HG03439 (cell line): ENCODE results near the gene IPCEF1.
"Not testable (repeated sequence)": the region's sequence is repeated elsewhere in the genome, so short reads cannot be mapped to it uniquely, and the experiment has no call there.

Experiments
- ATAC-seq: cut with Tn5 transposase; IDR thresholded peaks from one replicate; pipeline ENCODE4 v1.9.1; 2021; ENCODE audit warnings: mild to moderate bottlenecking, moderate library complexity; ENCODE audit not compliant: unreplicated experiment

IPCEF1 gene

GRCh38 chr6:154341336-154341735, 15.3 kb downstream of the IPCEF1 start:
- ATAC-seq: no peak

DNA sequence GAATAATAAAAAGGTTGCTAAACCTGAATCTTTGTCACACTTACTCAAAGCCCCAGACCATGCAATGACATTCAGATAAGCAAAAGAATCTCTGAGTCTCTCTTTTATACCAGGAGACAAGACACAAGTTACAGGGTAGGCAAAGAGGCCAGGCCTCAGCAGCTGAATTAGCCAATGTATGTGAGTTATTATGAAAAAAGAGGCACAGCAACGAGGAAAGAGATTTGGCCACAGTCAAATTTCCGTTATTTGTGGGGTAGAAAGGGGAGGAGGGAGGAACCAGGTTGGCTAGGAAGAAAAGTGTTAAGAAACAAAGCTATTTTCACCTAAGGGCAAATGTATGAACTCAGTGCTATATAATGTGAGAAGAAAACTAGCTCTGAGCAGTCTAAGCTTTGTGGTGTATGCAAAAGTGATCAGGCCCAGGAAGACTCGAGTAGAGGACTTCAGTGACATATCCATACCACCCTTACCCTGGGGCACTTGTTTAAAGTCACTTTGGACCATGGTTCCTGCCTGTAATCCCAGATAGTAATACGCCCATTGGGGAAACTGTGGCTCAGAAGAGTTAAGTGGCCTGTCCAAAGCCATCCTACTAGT, 19.1 kb downstream of the IPCEF1 start:
- ATAC-seq: no peak

DNA sequence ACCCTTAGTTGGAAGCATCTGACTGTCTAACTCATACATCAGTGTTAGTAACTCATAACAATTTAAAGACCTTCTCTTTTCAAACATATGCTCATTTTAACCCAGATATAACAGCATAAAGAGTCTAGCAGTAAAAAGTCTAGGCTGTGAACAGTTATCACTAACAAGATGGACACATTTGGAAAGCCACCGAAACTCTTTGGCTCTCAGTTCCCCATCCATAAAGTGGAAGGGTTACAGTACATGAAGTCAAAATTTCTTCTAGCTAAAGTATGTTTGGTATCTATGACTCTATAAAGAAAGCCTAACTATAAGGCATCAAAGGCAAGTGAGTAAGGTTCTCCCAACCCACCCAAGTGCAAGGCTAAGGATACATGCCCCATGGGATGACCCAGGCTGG, 22.5 kb downstream of the IPCEF1 start:
- not testable (repeated sequence) for ATAC-seq

- no peak for ATAC-seq
Observed at GRCh38 chr6:154331750-154332149, 24.9 kb downstream of the IPCEF1 start.

- no peak for ATAC-seq
Observed at GRCh38 chr6:154329350-154330170, 27.0 kb downstream of the IPCEF1 start.

- not testable (repeated sequence) for ATAC-seq
Observed at GRCh38 chr6:154327313-154327712, 29.3 kb downstream of the IPCEF1 start.

GRCh38 chr6:154325142-154325541, 31.5 kb downstream of the IPCEF1 start:
- no peak for ATAC-seq

DNA sequence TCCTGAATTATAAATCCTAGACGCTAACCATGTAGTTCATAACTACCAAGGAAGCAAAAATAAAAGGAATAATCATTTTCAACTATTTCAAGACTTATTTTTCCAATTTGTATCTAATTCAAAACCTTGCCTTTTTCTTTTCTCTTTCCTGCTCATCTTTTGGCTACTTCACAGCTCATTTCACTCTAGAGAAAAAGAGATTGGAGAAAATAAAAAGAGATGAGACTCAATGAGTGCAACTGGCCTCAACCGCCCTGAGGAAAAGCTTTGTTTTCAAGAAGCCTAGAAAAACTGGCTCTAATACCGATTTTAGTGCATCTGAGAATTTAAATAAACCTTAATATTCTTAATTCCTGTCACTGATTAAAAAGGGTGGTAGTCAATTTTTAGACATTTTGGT, 36.4 kb downstream of the IPCEF1 start:
- no peak for ATAC-seq

DNA sequence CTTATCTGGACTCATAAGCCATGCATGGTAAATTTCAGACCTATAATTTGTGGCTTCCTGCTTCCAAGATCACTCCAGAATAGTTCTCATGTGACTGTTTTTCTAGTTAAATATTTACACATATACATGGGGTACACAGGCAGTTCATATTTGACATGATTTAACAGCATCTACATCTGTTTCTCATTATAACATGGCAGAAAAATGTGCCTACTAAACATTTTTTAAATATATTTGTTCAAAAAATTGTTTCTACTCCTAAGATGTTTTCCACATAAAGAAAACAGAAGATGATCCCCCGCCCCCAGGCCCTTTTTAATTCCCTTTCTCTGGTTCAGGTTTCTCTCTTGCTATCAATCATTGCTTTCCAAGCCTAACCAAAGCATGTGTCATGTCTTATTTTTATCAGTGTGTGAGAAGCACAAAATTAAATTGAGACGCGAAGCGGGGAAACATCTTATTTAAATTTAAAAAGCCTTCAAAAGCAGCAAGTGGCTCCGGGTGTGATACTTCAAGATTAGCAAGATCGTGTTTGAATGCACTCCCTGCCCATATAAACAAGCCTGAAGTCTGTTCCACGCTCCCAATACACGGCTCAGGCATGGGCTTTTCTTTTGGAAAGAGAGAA, 37.3 kb downstream of the IPCEF1 start:
- ATAC-seq: no peak

DNA sequence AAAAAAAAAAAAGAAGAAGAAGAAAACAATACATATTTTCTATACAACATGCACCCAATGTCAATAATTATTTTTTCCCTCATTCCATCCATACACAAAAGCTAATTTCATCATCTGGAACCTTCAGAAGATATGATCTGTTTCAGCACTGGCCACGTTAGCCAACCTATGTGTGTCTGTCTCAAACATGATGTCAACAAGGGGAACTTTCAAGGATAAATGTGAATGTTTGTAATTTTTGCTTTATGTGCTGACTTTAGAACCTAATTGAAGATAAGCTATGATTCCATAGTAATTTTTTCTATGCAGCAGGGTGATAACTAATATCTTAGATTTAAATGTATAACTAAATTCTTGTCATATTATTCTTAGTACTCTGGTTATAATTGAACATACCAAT, 37.9 kb downstream of the IPCEF1 start:
- no peak for ATAC-seq

- no peak for ATAC-seq
Observed at GRCh38 chr6:154316131-154316530, 40.5 kb downstream of the IPCEF1 start.

- no peak for ATAC-seq
Observed at GRCh38 chr6:154314084-154314483, 42.5 kb downstream of the IPCEF1 start.

DNA sequence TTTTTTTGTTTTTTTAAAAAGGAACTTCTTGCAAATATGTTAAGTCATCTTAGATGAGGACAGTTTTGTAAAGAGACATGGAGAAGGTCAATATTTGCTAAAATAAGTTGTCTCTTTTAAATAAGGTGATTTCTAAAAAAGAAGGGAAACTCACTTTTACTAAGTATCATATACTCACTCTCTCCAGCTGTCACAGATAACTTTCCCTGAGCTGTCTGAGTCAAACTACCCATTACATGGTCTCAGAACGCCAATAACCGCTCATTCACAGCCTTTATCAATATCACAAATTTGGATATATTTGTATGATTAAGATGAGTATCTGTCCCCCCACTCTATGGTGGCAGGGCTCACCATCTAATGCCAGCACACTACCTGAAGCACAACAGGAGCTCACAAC, 47.6 kb downstream of the IPCEF1 start:
- ATAC-seq: no peak

DNA sequence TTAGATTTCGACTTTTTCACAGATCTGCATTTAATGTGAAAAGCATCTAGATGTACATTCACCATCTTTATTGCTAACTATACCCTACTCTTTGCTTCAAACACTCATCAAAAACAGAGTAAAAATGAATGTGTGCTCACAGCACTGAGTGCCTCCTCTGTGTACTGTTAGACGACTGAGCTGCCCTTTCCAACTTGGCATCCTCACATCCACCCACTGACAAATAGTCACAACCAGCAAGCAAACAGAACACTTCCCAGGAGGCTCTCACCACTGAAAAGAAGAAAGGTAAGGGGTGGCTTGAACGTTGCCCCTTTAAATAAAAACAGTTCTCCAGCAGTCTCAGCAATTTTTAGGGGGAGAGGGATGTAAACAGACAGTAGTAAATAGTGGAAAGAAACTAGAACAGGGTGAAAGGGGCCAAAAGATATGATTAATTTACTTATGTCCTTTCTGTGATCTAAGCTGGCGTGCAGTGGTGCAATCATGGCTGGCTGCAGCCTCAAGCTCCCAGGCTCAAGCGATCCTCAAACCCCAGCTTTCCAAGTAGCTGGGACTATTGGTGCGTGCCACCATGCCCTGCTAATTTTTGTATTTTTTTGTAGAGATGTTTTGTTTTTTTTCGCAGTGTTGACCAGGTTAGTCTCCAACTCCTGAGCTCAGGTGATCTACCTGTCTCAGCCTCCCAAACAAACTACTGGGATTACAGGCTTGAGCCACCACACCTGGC, 48.7 kb downstream of the IPCEF1 start:
- no peak for ATAC-seq

DNA sequence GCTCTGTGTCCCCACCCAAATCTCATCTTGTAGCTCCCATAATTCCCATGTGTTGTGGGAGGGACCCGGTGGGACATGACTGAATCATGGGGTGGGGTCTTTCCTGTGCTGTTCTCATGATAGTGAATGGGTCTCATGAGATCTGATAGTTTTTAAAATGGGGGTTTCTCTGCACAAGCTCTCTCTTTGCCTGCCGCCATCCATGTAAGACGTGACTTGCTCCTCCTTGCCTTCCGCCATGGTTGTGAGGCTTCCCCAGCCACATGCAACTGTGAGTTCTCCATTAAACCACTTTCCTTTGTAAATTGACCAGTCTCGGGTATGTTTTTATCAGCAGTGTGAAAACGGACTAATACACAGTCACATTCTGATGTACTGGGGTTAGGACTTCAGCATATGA, 49.5 kb downstream of the IPCEF1 start:
- ATAC-seq: not testable (repeated sequence)

GRCh38 chr6:154306696-154307095, 49.9 kb downstream of the IPCEF1 start:
- no peak for ATAC-seq

- no peak for ATAC-seq
Observed at GRCh38 chr6:154304191-154304590, 52.4 kb downstream of the IPCEF1 start.

- not testable (repeated sequence) for ATAC-seq
Observed at GRCh38 chr6:154303642-154304041, 53.0 kb downstream of the IPCEF1 start.

GRCh38 chr6:154301839-154302752, 54.5 kb downstream of the IPCEF1 start:
- ATAC-seq: peak; percentile 94

DNA sequence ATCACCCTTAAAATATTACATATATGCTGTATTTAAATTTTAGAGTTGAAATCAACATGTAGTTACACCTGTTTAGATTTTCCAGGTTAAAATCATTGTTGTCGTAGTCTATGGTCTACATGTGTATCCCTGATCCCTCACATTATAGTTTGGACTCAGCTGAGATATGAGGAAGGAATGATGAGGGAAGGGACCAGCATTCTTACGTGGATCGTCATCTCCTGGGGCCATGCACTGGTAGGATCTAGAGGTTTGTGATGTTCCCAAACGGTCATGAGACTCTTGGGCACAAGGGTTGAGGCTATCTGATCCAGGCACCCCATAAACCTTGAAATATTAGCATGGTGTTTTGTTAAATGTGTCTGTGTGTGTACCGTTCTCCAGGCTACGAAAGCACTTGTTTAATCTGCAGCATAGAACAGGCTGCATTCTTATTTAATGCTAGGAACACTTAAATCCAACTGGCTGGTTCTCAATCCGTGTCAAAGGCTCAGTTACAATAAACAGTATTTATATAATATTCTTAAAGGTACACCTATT, 55.4 kb downstream of the IPCEF1 start:
- no peak for ATAC-seq
